ENCODE results near the gene TSPAN5. TPM values are rescaled to one million over a fixed set of nuclear protein-coding genes. Genes with fewer than 3 reads are reported as not detected.
A peak's percentile ranks its signal among the peaks of the same experiment; 100 is the strongest.
"Not testable (repeated sequence)": the region's sequence is repeated elsewhere in the genome, so short reads cannot be mapped to it uniquely, and the experiment has no call there.

TSPAN5 gene
- 21.2 TPM for total RNA-seq
- 10 to 100 TPM; 38.8 to 52.7 (median 43.9) TPM for polyA plus RNA-seq

GRCh38 chr4:98658287-98659105, at the start of gene TSPAN5:
TSPAN5 (minus strand) TSS chr4:98658611.
- H3K27ac Mint-ChIP-seq = peak within 1 kb of the TSS; percentile 92 to 98 (median 93)
- ATAC-seq (ENCODE audit: low read depth in 2 of 2) (peak; percentile 76 to 80), DNase-seq (peak; percentile 73 to 90 (median 82))
- Histone ChIP-seq H3K4me3 (ENCODE audit: low read depth, low read length) (peak within 1 kb of the TSS; percentile 95), H3K36me3 (ENCODE audit: control insufficient read depth, insufficient read depth, low read length) (no peaks in the 10 kb centered on the region), H3K9me3 (ENCODE audit: control insufficient read depth in 2 of 2, low read length in 2 of 2) (no peaks in the 10 kb centered on the region), H3K27me3 (ENCODE audit: control insufficient read depth, insufficient read depth, low read length) (no peaks in the 10 kb centered on the region), H3K4me1 (ENCODE audit: control insufficient read depth, insufficient read depth, low read length, poor library complexity, severe bottlenecking) (peaks cover 82% of the 10 kb centered on the region), H3K27ac (ENCODE audit: insufficient read depth, low read length, poor library complexity, severe bottlenecking) (peak within 1 kb of the TSS; percentile 96)
- H3K36me3 Mint-ChIP-seq = peaks cover 3% of the 10 kb centered on the region
- H3K4me3 Mint-ChIP-seq = peak within 1 kb of the TSS; percentile 93 to 100 (median 96)
- H3K9me3 Mint-ChIP-seq = no peaks in the 10 kb centered on the region
- peaks cover 53 to 87% (median 69%) of the 10 kb centered on the region in 4 donors for H3K4me1 Mint-ChIP-seq
- no peaks in the 10 kb centered on the region for H3K27me3 Mint-ChIP-seq

GRCh38 chr4:98706935-98707334, 48.5 kb upstream of the TSPAN5 start:
- no peaks in the 10 kb centered on the region for H3K9me3 ChIP-seq (ENCODE audit: control insufficient read depth in 2 of 2, low read length in 2 of 2)
- peak overlapping the region; percentile 76 for H3K4me3 ChIP-seq (ENCODE audit: low read depth, low read length)
- Mint-ChIP-seq H3K36me3 (peaks cover 4% of the 10 kb centered on the region), H3K4me3 (peak overlapping the region in 3 of 4 donors; percentile 12 to 86 (median 33)), H3K4me1 (peaks cover 10 to 38% (median 35%) of the 10 kb centered on the region in 4 donors), H3K27ac (peak overlapping the region; percentile 59 to 87 (median 85)), H3K27me3 (peaks cover 4% of the 10 kb centered on the region), H3K9me3 (peaks cover 0 to 16% (median 5%) of the 10 kb centered on the region in 7 donors)
- ATAC-seq (ENCODE audit: low read depth in 2 of 2) = no peak
- H3K36me3 ChIP-seq (ENCODE audit: control insufficient read depth, insufficient read depth, low read length) = no peaks in the 10 kb centered on the region
- DNase-seq = no peak
- peaks cover 18% of the 10 kb centered on the region for H3K4me1 ChIP-seq (ENCODE audit: control insufficient read depth, insufficient read depth, low read length, poor library complexity, severe bottlenecking)
- H3K27me3 ChIP-seq (ENCODE audit: control insufficient read depth, insufficient read depth, low read length) = no peaks in the 10 kb centered on the region
- peak overlapping the region; percentile 49 for H3K27ac ChIP-seq (ENCODE audit: insufficient read depth, low read length, poor library complexity, severe bottlenecking)

- peak overlapping the region; percentile 49 for H3K27ac ChIP-seq (ENCODE audit: insufficient read depth, low read length, poor library complexity, severe bottlenecking)
- H3K36me3 ChIP-seq (ENCODE audit: control insufficient read depth, insufficient read depth, low read length) = no peaks in the 10 kb centered on the region
- Mint-ChIP-seq H3K9me3 (peaks cover 0 to 16% (median 4%) of the 10 kb centered on the region in 7 donors), H3K27ac (peak overlapping the region; percentile 59 to 87 (median 85)), H3K4me3 (peak overlapping the region; percentile 33 to 86 (median 58)), H3K36me3 (peaks cover 4% of the 10 kb centered on the region), H3K27me3 (peaks cover 4% of the 10 kb centered on the region), H3K4me1 (peaks cover 10 to 38% (median 35%) of the 10 kb centered on the region in 4 donors)
- no peaks in the 10 kb centered on the region for H3K9me3 ChIP-seq (ENCODE audit: control insufficient read depth in 2 of 2, low read length in 2 of 2)
- no peaks in the 10 kb centered on the region for H3K27me3 ChIP-seq (ENCODE audit: control insufficient read depth, insufficient read depth, low read length)
- DNase-seq = peak in 2 of 3 donors; percentile 78 to 84
- peaks cover 18% of the 10 kb centered on the region for H3K4me1 ChIP-seq (ENCODE audit: control insufficient read depth, insufficient read depth, low read length, poor library complexity, severe bottlenecking)
- peak overlapping the region; percentile 76 for H3K4me3 ChIP-seq (ENCODE audit: low read depth, low read length)
- ATAC-seq (ENCODE audit: low read depth in 2 of 2) = peak; percentile 95 to 96
These were observed 47.9 kb upstream of the TSPAN5 start for GRCh38 chr4:98706200-98706813.

- not testable (repeated sequence) for DNase-seq; H3K27ac ChIP-seq (ENCODE audit: insufficient read depth, low read length, poor library complexity, severe bottlenecking); H3K9me3 ChIP-seq (ENCODE audit: control insufficient read depth in 2 of 2, low read length in 2 of 2); H3K27me3 ChIP-seq (ENCODE audit: control insufficient read depth, insufficient read depth, low read length); ATAC-seq (ENCODE audit: low read depth in 2 of 2); H3K36me3 Mint-ChIP-seq; H3K4me3 ChIP-seq (ENCODE audit: low read depth, low read length); H3K36me3 ChIP-seq (ENCODE audit: control insufficient read depth, insufficient read depth, low read length); H3K27me3 Mint-ChIP-seq
- peaks cover 18% of the 10 kb centered on the region for H3K4me1 ChIP-seq (ENCODE audit: control insufficient read depth, insufficient read depth, low read length, poor library complexity, severe bottlenecking)
- H3K27ac Mint-ChIP-seq = peak overlapping the region in 2 of 3 donors; percentile 59 to 72
- H3K4me1 Mint-ChIP-seq = peaks cover 10 to 38% (median 35%) of the 10 kb centered on the region in 4 donors
- peaks cover 0 to 16% (median 4%) of the 10 kb centered on the region in 7 donors for H3K9me3 Mint-ChIP-seq
- H3K4me3 Mint-ChIP-seq = peak overlapping the region; percentile 33 to 86 (median 64)
These were observed 47.2 kb upstream of the TSPAN5 start for GRCh38 chr4:98705586-98705985.

GRCh38 chr4:98700656-98701055, 42.2 kb upstream of the TSPAN5 start:
- ATAC-seq (ENCODE audit: low read depth in 2 of 2) = no peak
- H3K36me3 ChIP-seq (ENCODE audit: control insufficient read depth, insufficient read depth, low read length) = no peaks in the 10 kb centered on the region
- Mint-ChIP-seq H3K9me3 (peaks cover 0 to 16% (median 5%) of the 10 kb centered on the region in 7 donors), H3K27ac (no peak overlapping the region), H3K4me1 (peaks cover 0 to 17% (median 15%) of the 10 kb centered on the region in 4 donors), H3K4me3 (no peak overlapping the region), H3K36me3 (peaks cover 8% of the 10 kb centered on the region), H3K27me3 (peaks cover 4% of the 10 kb centered on the region)
- no peaks in the 10 kb centered on the region for H3K27me3 ChIP-seq (ENCODE audit: control insufficient read depth, insufficient read depth, low read length)
- no peak overlapping the region for H3K27ac ChIP-seq (ENCODE audit: insufficient read depth, low read length, poor library complexity, severe bottlenecking)
- peaks cover 6% of the 10 kb centered on the region for H3K4me1 ChIP-seq (ENCODE audit: control insufficient read depth, insufficient read depth, low read length, poor library complexity, severe bottlenecking)
- H3K9me3 ChIP-seq (ENCODE audit: control insufficient read depth in 2 of 2, low read length in 2 of 2) = no peaks in the 10 kb centered on the region
- H3K4me3 ChIP-seq (ENCODE audit: low read depth, low read length) = no peak overlapping the region
- DNase-seq = no peak

GRCh38 chr4:98694076-98694475, 35.7 kb upstream of the TSPAN5 start:
- Histone ChIP-seq H3K27me3 (ENCODE audit: control insufficient read depth, insufficient read depth, low read length) (no peaks in the 10 kb centered on the region), H3K4me1 (ENCODE audit: control insufficient read depth, insufficient read depth, low read length, poor library complexity, severe bottlenecking) (peaks cover 8% of the 10 kb centered on the region), H3K9me3 (ENCODE audit: control insufficient read depth in 2 of 2, low read length in 2 of 2) (no peaks in the 10 kb centered on the region), H3K36me3 (ENCODE audit: control insufficient read depth, insufficient read depth, low read length) (no peaks in the 10 kb centered on the region), H3K27ac (ENCODE audit: insufficient read depth, low read length, poor library complexity, severe bottlenecking) (no peak overlapping the region), H3K4me3 (ENCODE audit: low read depth, low read length) (no peak overlapping the region)
- Mint-ChIP-seq H3K4me1 (peaks cover 11 to 19% (median 14%) of the 10 kb centered on the region in 4 donors), H3K9me3 (peaks cover 0 to 12% (median 2%) of the 10 kb centered on the region in 7 donors), H3K27ac (peak overlapping the region in 2 of 3 donors; percentile 7 to 22), H3K4me3 (no peak overlapping the region), H3K36me3 (no peaks in the 10 kb centered on the region), H3K27me3 (no peaks in the 10 kb centered on the region)
- ATAC-seq (ENCODE audit: low read depth in 2 of 2) (no peak), DNase-seq (no peak)

GRCh38 chr4:98692411-98692810, 34.0 kb upstream of the TSPAN5 start:
- DNase-seq (no peak), ATAC-seq (ENCODE audit: low read depth in 2 of 2) (no peak)
- Histone ChIP-seq H3K4me1 (ENCODE audit: control insufficient read depth, insufficient read depth, low read length, poor library complexity, severe bottlenecking) (peaks cover 21% of the 10 kb centered on the region), H3K27ac (ENCODE audit: insufficient read depth, low read length, poor library complexity, severe bottlenecking) (no peak overlapping the region), H3K36me3 (ENCODE audit: control insufficient read depth, insufficient read depth, low read length) (no peaks in the 10 kb centered on the region), H3K27me3 (ENCODE audit: control insufficient read depth, insufficient read depth, low read length) (no peaks in the 10 kb centered on the region), H3K4me3 (ENCODE audit: low read depth, low read length) (no peak overlapping the region), H3K9me3 (ENCODE audit: control insufficient read depth in 2 of 2, low read length in 2 of 2) (no peaks in the 10 kb centered on the region)
- Mint-ChIP-seq H3K4me1 (peaks cover 17 to 36% (median 27%) of the 10 kb centered on the region in 4 donors), H3K36me3 (no peaks in the 10 kb centered on the region), H3K9me3 (peaks cover 0 to 9% (median under 1%) of the 10 kb centered on the region in 7 donors), H3K27ac (no peak overlapping the region), H3K4me3 (no peak overlapping the region), H3K27me3 (no peaks in the 10 kb centered on the region)

Data from CD4-positive, CD25-positive, alpha-beta regulatory T cell (primary cell).